DMS 273 (cell line): Measurements from ENCODE around the gene SYNJ2.

Source experiments
- DNase-seq: peaks from one replicate; lab custom pipeline; 2025; ENCODE audit not compliant: unreplicated experiment; lab: John Stamatoyannopoulos, UW

Gene SYNJ2

GRCh38 chr6:158040804-158041347, 59.2 kb downstream of the SYNJ2 start:
- no peak for DNase-seq

- DNase-seq = no peak
Observed at GRCh38 chr6:158041370-158041769, 59.7 kb downstream of the SYNJ2 start.

GRCh38 chr6:158041788-158042187, 60.1 kb downstream of the SYNJ2 start:
- no peak for DNase-seq

GRCh38 chr6:158042245-158042798, 60.7 kb downstream of the SYNJ2 start:
- DNase-seq = no peak

GRCh38 chr6:158043008-158043407, 61.3 kb downstream of the SYNJ2 start:
- DNase-seq = no peak

- no peak for DNase-seq
Observed at GRCh38 chr6:158043586-158044524, 62.2 kb downstream of the SYNJ2 start.

- DNase-seq = no peak
Observed at GRCh38 chr6:158044525-158044888, 62.8 kb downstream of the SYNJ2 start.

GRCh38 chr6:158046201-158047126, 64.8 kb downstream of the SYNJ2 start:
- DNase-seq = no peak

- DNase-seq = no peak
Observed at GRCh38 chr6:158047127-158047518, 65.5 kb downstream of the SYNJ2 start.

GRCh38 chr6:158047563-158048323, 66.1 kb downstream of the SYNJ2 start:
- no peak for DNase-seq

GRCh38 chr6:158048589-158048988, 66.9 kb downstream of the SYNJ2 start:
- DNase-seq = no peak

- no peak for DNase-seq
Observed at GRCh38 chr6:158049055-158050028, 67.7 kb downstream of the SYNJ2 start.

GRCh38 chr6:158050107-158050735, 68.6 kb downstream of the SYNJ2 start:
- no peak for DNase-seq

- no peak for DNase-seq
Observed at GRCh38 chr6:158050955-158051354, 69.3 kb downstream of the SYNJ2 start.

GRCh38 chr6:158051968-158052367, 70.3 kb downstream of the SYNJ2 start:
- DNase-seq = no peak

- DNase-seq = no peak
Observed at GRCh38 chr6:158053377-158054313, 72.0 kb downstream of the SYNJ2 start.

- no peak for DNase-seq
Observed at GRCh38 chr6:158056355-158056754, 74.7 kb downstream of the SYNJ2 start.

- no peak for DNase-seq
Observed at GRCh38 chr6:158056804-158057203, 75.1 kb downstream of the SYNJ2 start.
